ENCODE measurements around the gene RHOB.

The RHOB gene

GRCh38 chr2:20433946-20434553, 12.8 kb upstream of the RHOB start:
- H3K27ac ChIP-seq: peak overlapping the region; percentile 73
- TF ChIP-seq ZFX (IDR thresholded peaks at IDR 0.05): no peak
- TF ChIP-seq CTCF (conservative IDR thresholded peaks at IDR 0.05): no peak

- peak; percentile 58 for TF ChIP-seq ZFX (IDR thresholded peaks at IDR 0.05)
- no peak for TF ChIP-seq CTCF (conservative IDR thresholded peaks at IDR 0.05)
- peak overlapping the region; percentile 73 for H3K27ac ChIP-seq
These were observed 12.1 kb upstream of the RHOB start for GRCh38 chr2:20434588-20435294.

- peak overlapping the region; percentile 73 for H3K27ac ChIP-seq
These were observed 11.4 kb upstream of the RHOB start for GRCh38 chr2:20435456-20435855.

- H3K27ac ChIP-seq: no peak overlapping the region
- no peak for TF ChIP-seq CTCF (conservative IDR thresholded peaks at IDR 0.05)
- TF ChIP-seq ZFX (IDR thresholded peaks at IDR 0.05): no peak
These were observed 10.0 kb upstream of the RHOB start for GRCh38 chr2:20436716-20437470.

- peak overlapping the region; percentile 71 for H3K27ac ChIP-seq
- TF ChIP-seq CTCF (conservative IDR thresholded peaks at IDR 0.05): no peak
- no peak for TF ChIP-seq ZFX (IDR thresholded peaks at IDR 0.05)
These were observed 8.3 kb upstream of the RHOB start for GRCh38 chr2:20438334-20439192.

- no peak for TF ChIP-seq CTCF (conservative IDR thresholded peaks at IDR 0.05)
- no peak for TF ChIP-seq ZFX (IDR thresholded peaks at IDR 0.05)
- H3K27ac ChIP-seq: peak overlapping the region; percentile 37; the same call in 1 of the 2 replicates
These were observed 7.7 kb upstream of the RHOB start for GRCh38 chr2:20439193-20439475.

- H3K27ac ChIP-seq: peak overlapping the region; percentile 37; the same call in 1 of the 2 replicates
- TF ChIP-seq CTCF (conservative IDR thresholded peaks at IDR 0.05) (no peak), ZFX (IDR thresholded peaks at IDR 0.05) (no peak)
These were observed 7.4 kb upstream of the RHOB start for GRCh38 chr2:20439503-20439902.

Data from C4-2B (cell line).